Duodenal mucosa (tissue), 2 donors: ENCODE measurements around the gene SNX11.
"Not testable (repeated sequence)": the region's sequence is repeated elsewhere in the genome, so short reads cannot be mapped to it uniquely, and the experiment has no call there.

ENCODE experiments used
- H3K27ac ChIP-seq: one replicate; pipeline ENCODE4 v1.7.0; 2013; ENCODE audit warnings: low read depth, low read length
- H3K27me3 ChIP-seq, 2 donors: one replicate each; pipeline ENCODE4 v1.7.0; 2013; ENCODE audit warnings: low read length in 2 of 2, control low read depth in 1 of 2; ENCODE audit not compliant: insufficient read depth in 2 of 2, control insufficient read depth in 1 of 2
- H3K36me3 ChIP-seq, 2 donors: one replicate each; pipeline ENCODE4 v1.7.0; 2013; ENCODE audit warnings: low read length in 2 of 2, control low read depth in 1 of 2; ENCODE audit not compliant: insufficient read depth in 2 of 2, control insufficient read depth in 1 of 2
- H3K4me1 ChIP-seq, 2 donors: one replicate each; pipeline ENCODE4 v1.7.0; 2013; ENCODE audit warnings: low read length in 2 of 2, control low read depth in 1 of 2; ENCODE audit not compliant: insufficient read depth in 2 of 2, control insufficient read depth in 1 of 2
- H3K4me3 ChIP-seq, 2 donors: one replicate each; pipeline ENCODE4 v1.7.0; 2013; ENCODE audit warnings: low read length in 2 of 2, low read depth in 1 of 2
- H3K9ac ChIP-seq, 2 donors: one replicate each; pipeline ENCODE4 v1.7.0; 2013; ENCODE audit warnings: low read length in 2 of 2, low read depth in 1 of 2
- H3K9me3 ChIP-seq, 2 donors: one replicate each; pipeline ENCODE4 v1.7.0; 2013; ENCODE audit warnings: low read length in 2 of 2, control low read depth in 1 of 2; ENCODE audit not compliant: control insufficient read depth in 1 of 2

Gene SNX11

GRCh38 chr17:48067808-48068207 lies 39.8 kb upstream of the SNX11 start:
- not testable (repeated sequence) for H3K9ac ChIP-seq, H3K27ac ChIP-seq, H3K9me3 ChIP-seq, H3K4me1 ChIP-seq, H3K27me3 ChIP-seq, H3K4me3 ChIP-seq
- H3K36me3 ChIP-seq: peaks cover 20 to 54% of the 10 kb centered on the region in 2 donors

- H3K9me3 ChIP-seq: no peaks in the 10 kb centered on the region
- H3K27ac ChIP-seq: no peak overlapping the region
- H3K4me1 ChIP-seq: no peaks in the 10 kb centered on the region
- no peak overlapping the region for H3K9ac ChIP-seq
- H3K27me3 ChIP-seq: no peaks in the 10 kb centered on the region
- no peak overlapping the region for H3K4me3 ChIP-seq
- H3K36me3 ChIP-seq: peaks cover 20 to 48% of the 10 kb centered on the region in 2 donors
Observed at GRCh38 chr17:48068491-48068961, 39.0 kb upstream of the SNX11 start.

GRCh38 chr17:48070195-48070594 lies 37.4 kb upstream of the SNX11 start:
- Histone ChIP-seq H3K9me3 (no peaks in the 10 kb centered on the region), H3K4me3 (no peak overlapping the region), H3K4me1 (no peaks in the 10 kb centered on the region), H3K27ac (no peak overlapping the region), H3K36me3 (peaks cover 13 to 39% of the 10 kb centered on the region in 2 donors), H3K27me3 (no peaks in the 10 kb centered on the region), H3K9ac (no peak overlapping the region)

GRCh38 chr17:48071654-48072053 lies 35.9 kb upstream of the SNX11 start:
- peaks cover 9 to 40% of the 10 kb centered on the region in 2 donors for H3K36me3 ChIP-seq
- H3K4me3 ChIP-seq: no peak overlapping the region
- no peaks in the 10 kb centered on the region for H3K4me1 ChIP-seq
- H3K27ac ChIP-seq: no peak overlapping the region
- H3K9me3 ChIP-seq: no peaks in the 10 kb centered on the region
- no peaks in the 10 kb centered on the region for H3K27me3 ChIP-seq
- no peak overlapping the region for H3K9ac ChIP-seq

- H3K36me3 ChIP-seq: peaks cover 7 to 37% of the 10 kb centered on the region in 2 donors
Observed at GRCh38 chr17:48072811-48073210, 34.8 kb upstream of the SNX11 start.

GRCh38 chr17:48073566-48074094 lies 33.9 kb upstream of the SNX11 start:
- not testable (repeated sequence) for H3K27me3 ChIP-seq, H3K27ac ChIP-seq, H3K4me1 ChIP-seq, H3K9me3 ChIP-seq, H3K4me3 ChIP-seq, H3K9ac ChIP-seq
- H3K36me3 ChIP-seq: peaks cover 3 to 35% of the 10 kb centered on the region in 2 donors

More at GRCh38 chr17:48072811-48073210, 34.8 kb upstream of the SNX11 start:
- not testable (repeated sequence) for H3K9me3 ChIP-seq, H3K4me1 ChIP-seq, H3K27ac ChIP-seq, H3K9ac ChIP-seq, H3K27me3 ChIP-seq, H3K4me3 ChIP-seq

- Histone ChIP-seq H3K4me1 (no peaks in the 10 kb centered on the region), H3K9ac (no peak overlapping the region), H3K9me3 (no peaks in the 10 kb centered on the region), H3K36me3 (peaks cover 2 to 30% of the 10 kb centered on the region in 2 donors), H3K27me3 (no peaks in the 10 kb centered on the region), H3K4me3 (no peak overlapping the region), H3K27ac (no peak overlapping the region)
Observed at GRCh38 chr17:48074322-48075081, 33.1 kb upstream of the SNX11 start.

GRCh38 chr17:48077152-48077551 lies 30.4 kb upstream of the SNX11 start:
- H3K36me3 ChIP-seq: peaks cover 0 to 17% of the 10 kb centered on the region in 2 donors
- not testable (repeated sequence) for H3K9me3 ChIP-seq, H3K9ac ChIP-seq, H3K4me1 ChIP-seq, H3K27ac ChIP-seq, H3K27me3 ChIP-seq, H3K4me3 ChIP-seq

GRCh38 chr17:48081858-48082257 lies 25.7 kb upstream of the SNX11 start:
- no peaks in the 10 kb centered on the region for H3K36me3 ChIP-seq
- no peak overlapping the region for H3K27ac ChIP-seq
- no peak overlapping the region for H3K9ac ChIP-seq
- H3K27me3 ChIP-seq: no peaks in the 10 kb centered on the region
- no peak overlapping the region for H3K4me3 ChIP-seq
- no peaks in the 10 kb centered on the region for H3K9me3 ChIP-seq
- H3K4me1 ChIP-seq: peaks cover 3 to 7% of the 10 kb centered on the region in 2 donors

- Histone ChIP-seq H3K27me3 (no peaks in the 10 kb centered on the region), H3K27ac (no peak overlapping the region), H3K4me1 (peaks cover 2 to 7% of the 10 kb centered on the region in 2 donors), H3K4me3 (no peak overlapping the region), H3K9ac (no peak overlapping the region), H3K36me3 (no peaks in the 10 kb centered on the region), H3K9me3 (no peaks in the 10 kb centered on the region)
Observed at GRCh38 chr17:48084932-48085331, 22.6 kb upstream of the SNX11 start.
